ENCODE results near the gene RPP14.

RPP14 gene

DNA sequence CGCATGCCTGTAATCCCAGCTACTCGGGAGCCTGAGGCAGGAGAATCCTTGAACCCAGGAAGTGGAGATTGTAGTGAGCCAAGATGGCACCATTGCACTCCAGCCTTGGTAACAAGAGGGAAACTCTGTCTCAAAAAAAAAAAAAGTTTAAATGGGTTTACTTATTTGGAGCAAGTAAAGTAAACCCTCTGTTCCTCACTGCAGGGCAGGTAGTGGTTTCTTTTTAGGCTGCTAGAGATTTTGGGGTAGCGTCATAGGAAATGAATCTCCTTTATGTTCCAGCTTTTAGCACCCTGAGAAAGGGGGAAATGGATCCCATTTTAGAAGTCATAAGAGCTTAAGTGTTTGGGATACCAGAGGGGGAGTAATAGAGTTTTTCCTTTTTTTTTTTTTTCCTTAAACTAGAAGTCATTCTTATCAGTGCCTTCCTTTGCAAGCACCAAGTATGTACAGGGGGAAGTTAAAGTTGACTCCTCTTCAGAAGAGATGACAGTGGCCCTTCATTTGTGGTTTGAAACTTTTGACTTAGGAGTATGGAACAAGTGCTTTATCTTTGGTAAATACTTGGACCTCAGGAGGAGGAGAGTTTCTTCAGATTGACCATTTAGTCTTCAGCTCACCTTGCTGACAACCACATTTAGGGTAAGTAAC, 34.7 kb downstream of the RPP14 start:
- Histone ChIP-seq H3K4me1 (peaks cover 93% of the 10 kb centered on the region), H4K20me1 (no peaks in the 10 kb centered on the region), H3K4me3 (no peak overlapping the region), H3K27ac (peak overlapping the region; percentile 1; the same call in 1 of the 2 replicates), H3K36me3 (peaks cover 92% of the 10 kb centered on the region), H3K27me3 (no peaks in the 10 kb centered on the region), H3K9ac (no peak overlapping the region), H3K4me2 (peak overlapping the region; percentile 20), H3K9me3 (peaks cover 17% of the 10 kb centered on the region)
- TF ChIP-seq Cebpa-rat (IDR thresholded peaks at IDR 0.05): no peak

DNA sequence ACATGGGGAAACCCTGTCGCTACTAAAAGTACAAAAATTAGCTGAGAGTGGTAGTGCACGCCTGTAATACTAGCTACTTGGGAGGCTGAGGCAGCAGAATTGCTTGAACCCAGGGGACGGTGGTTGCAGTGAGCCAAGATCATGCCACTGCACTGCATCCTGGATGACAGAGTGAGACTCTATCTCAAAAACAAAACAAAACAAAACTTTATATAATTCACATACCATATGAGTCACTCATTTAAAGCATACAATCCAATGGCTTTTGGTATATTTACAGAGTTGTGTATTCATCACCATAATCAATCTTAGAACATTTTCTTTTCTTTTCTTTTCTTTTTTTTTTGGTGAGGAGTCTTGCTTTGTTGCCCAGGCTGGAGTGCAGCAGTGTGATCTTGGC, 35.3 kb downstream of the RPP14 start:
- Histone ChIP-seq H3K4me2 (peak overlapping the region; percentile 20), H3K4me3 (no peak overlapping the region), H3K4me1 (peaks cover 93% of the 10 kb centered on the region), H3K36me3 (peaks cover 94% of the 10 kb centered on the region), H4K20me1 (no peaks in the 10 kb centered on the region), H3K9me3 (peaks cover 17% of the 10 kb centered on the region), H3K27me3 (no peaks in the 10 kb centered on the region), H3K27ac (peak overlapping the region; percentile 10; the same call in 1 of the 2 replicates), H3K9ac (no peak overlapping the region)
- no peak for TF ChIP-seq Cebpa-rat (IDR thresholded peaks at IDR 0.05)

DNA sequence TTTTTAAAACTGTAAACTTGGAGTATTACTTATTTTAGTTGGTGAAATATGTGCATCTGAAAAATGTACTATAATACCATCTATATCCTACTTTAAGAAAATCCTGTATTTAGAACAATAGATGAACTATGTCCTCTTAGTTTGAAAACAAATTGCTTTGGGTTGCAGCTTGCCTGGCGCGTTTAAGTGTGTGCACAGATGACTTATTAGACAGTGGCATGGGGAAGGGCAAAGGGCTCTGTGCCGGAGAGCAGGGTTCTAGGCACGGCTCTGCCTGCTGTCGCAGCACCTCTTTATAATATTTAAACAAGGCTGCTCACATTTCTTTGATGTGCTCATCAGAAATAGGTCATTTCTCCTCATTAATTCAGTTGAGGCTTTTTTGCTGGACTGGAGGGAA, 36.6 kb downstream of the RPP14 start:
- no peak for TF ChIP-seq Cebpa-rat (IDR thresholded peaks at IDR 0.05)
- no peaks in the 10 kb centered on the region for H3K27me3 ChIP-seq
- H3K4me1 ChIP-seq: peaks cover 91% of the 10 kb centered on the region
- peak overlapping the region; percentile 79 for H3K27ac ChIP-seq
- peaks cover 17% of the 10 kb centered on the region for H3K9me3 ChIP-seq
- H3K9ac ChIP-seq: no peak overlapping the region
- peaks cover 81% of the 10 kb centered on the region for H3K36me3 ChIP-seq
- no peaks in the 10 kb centered on the region for H4K20me1 ChIP-seq
- no peak overlapping the region for H3K4me2 ChIP-seq
- H3K4me3 ChIP-seq: no peak overlapping the region

DNA sequence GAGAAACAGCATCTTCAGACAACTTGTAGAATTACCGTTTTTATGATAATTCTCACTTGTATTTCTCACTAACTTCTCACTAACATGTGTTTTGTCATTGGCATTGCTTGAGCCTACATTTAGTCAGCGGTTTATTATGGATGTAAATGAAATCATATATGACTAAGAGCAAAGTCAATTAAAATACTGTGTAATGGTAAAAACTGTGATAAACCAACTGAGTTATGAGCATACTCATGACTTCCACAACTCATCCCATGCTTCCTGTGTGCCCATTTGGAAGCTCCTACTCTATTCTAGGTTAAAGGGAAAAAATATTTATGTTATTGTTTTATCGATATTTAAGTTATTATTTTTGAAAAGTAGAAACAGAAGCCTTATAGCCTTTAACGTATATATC, 39.4 kb downstream of the RPP14 start:
- H3K4me1 ChIP-seq: peaks cover 95% of the 10 kb centered on the region
- no peak overlapping the region for H3K4me3 ChIP-seq
- peak overlapping the region; percentile 79 for H3K27ac ChIP-seq
- peaks cover 17% of the 10 kb centered on the region for H3K9me3 ChIP-seq
- H3K9ac ChIP-seq: no peak overlapping the region
- no peak for TF ChIP-seq Cebpa-rat (IDR thresholded peaks at IDR 0.05)
- H3K4me2 ChIP-seq: peak overlapping the region; percentile 77; the same call in 1 of the 2 replicates
- peaks cover 60% of the 10 kb centered on the region for H3K36me3 ChIP-seq
- no peaks in the 10 kb centered on the region for H3K27me3 ChIP-seq
- no peaks in the 10 kb centered on the region for H4K20me1 ChIP-seq

DNA sequence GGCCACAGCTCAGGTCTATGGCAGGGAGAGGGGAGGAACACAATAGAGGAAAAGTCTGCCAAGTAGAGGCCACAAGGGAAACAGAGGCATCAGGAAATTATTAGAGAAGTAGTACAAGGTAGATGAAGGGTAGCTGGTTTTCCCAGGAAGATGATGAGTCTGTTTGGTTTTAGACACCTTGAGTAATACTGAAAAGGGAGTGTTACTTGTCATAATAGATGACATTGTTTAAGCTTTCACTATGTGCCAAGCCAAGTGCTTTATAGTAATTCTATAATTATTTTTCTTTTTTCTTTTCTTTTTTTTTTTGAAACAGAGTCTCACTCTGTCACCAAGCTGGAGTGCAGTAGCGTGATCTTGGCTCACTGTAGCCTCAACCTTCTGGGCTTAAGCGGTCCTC, 40.3 kb downstream of the RPP14 start:
- Histone ChIP-seq H3K27me3 (no peaks in the 10 kb centered on the region), H3K9ac (peak overlapping the region; percentile 43; the same call in 1 of the 2 replicates), H3K36me3 (peaks cover 51% of the 10 kb centered on the region), H3K27ac (peak overlapping the region; percentile 79), H4K20me1 (no peaks in the 10 kb centered on the region), H3K4me3 (no peak overlapping the region), H3K9me3 (peaks cover 17% of the 10 kb centered on the region), H3K4me2 (peak overlapping the region; percentile 77), H3K4me1 (peaks cover 95% of the 10 kb centered on the region)
- no peak for TF ChIP-seq Cebpa-rat (IDR thresholded peaks at IDR 0.05)

DNA sequence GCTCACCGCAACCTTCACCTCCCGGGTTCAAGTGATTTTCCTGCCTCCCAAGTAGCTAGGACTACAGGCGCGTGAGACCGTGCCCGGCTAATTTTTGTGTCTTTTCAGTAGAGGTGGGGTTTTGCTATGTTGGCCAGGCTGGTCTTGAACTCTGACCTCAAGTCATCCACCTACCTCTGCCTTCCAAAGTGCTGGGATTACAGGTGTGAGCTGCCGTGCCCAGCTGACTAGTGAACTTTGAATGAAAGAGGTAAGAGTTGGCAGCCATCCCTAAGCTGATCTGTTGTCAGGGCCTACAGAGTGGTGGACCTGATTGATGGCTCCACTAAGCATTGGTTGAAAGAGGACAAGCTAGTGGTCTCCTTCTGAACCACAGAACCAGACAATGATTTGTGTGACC, 41.9 kb downstream of the RPP14 start:
- H4K20me1 ChIP-seq: no peaks in the 10 kb centered on the region
- no peaks in the 10 kb centered on the region for H3K27me3 ChIP-seq
- no peak for TF ChIP-seq Cebpa-rat (IDR thresholded peaks at IDR 0.05)
- H3K9me3 ChIP-seq: peaks cover 14% of the 10 kb centered on the region
- peak overlapping the region; percentile 92 for H3K4me2 ChIP-seq
- H3K4me1 ChIP-seq: peaks cover 96% of the 10 kb centered on the region
- peaks cover 35% of the 10 kb centered on the region for H3K36me3 ChIP-seq
- H3K9ac ChIP-seq: peak overlapping the region; percentile 52; the same call in 1 of the 2 replicates
- H3K27ac ChIP-seq: peak overlapping the region; percentile 97
- H3K4me3 ChIP-seq: no peak overlapping the region

DNA sequence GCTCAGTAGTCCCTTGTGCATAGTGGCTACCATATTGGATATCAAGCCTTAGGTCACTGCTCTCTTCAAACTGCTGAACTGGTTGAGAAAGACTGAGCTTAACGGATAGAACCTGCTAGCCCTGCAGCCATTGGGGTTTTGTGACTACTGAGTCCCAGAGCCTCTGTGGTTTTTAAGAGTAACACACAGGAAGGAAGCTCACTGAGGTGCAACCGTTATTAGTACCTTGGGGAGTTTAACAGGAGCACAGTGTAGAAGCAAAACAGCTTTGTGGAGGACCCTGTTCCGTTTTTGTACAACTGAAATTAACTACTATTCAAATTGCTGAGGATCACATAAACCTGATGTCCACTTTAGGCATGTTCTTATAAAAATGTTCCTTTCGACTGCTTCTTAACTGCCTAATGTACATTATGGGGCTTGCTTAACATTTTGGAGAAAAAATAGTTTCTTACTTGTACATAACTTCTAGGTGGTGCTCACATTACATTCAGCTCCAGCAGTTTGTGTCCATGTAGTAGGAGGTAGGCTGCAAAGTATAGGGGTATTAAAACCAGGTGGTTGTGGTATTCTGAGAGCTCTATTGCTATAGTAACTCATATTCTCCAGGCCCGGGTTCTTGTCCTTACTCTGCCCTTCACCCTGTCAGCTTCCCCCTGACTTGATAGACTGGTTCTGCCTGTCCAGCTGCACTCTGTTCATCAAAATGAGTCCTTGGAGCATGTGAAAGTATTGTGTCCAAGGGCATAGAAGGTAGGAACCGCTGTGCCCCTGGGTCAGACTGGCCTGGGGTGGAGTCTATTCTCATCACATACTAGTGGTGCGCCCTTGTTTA, 44.0 kb downstream of the RPP14 start:
- Histone ChIP-seq H3K9me3 (no peaks in the 10 kb centered on the region), H3K27ac (peak overlapping the region; percentile 97), H3K36me3 (peaks cover 15% of the 10 kb centered on the region), H3K4me2 (peak overlapping the region; percentile 92), H4K20me1 (no peaks in the 10 kb centered on the region), H3K4me1 (peaks cover 96% of the 10 kb centered on the region), H3K4me3 (peak overlapping the region; percentile 56), H3K9ac (peak overlapping the region; percentile 81), H3K27me3 (no peaks in the 10 kb centered on the region)
- no peak for TF ChIP-seq Cebpa-rat (IDR thresholded peaks at IDR 0.05)

DNA sequence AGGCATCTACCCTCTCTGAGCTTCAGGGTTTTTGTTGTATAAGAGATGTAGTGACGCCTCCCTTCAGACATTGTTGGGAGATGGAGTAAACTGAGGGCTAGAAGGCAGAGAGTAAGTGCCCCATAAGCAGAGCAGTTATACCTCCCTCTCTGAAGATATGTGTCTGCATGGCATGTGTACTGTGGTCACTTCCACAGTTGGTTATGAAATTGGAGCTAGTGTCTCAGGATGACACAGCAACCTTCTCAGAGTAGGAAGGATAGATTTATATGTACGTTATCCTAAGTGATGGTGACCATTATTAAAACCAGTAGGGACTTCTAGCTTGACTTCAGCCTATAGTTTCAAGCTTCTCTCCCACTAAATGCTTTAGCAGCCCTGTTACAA, 44.6 kb downstream of the RPP14 start:
- Histone ChIP-seq H3K27ac (peak overlapping the region; percentile 97), H3K27me3 (no peaks in the 10 kb centered on the region), H3K4me2 (peak overlapping the region; percentile 92), H3K9me3 (no peaks in the 10 kb centered on the region), H3K4me3 (peak overlapping the region; percentile 56), H4K20me1 (no peaks in the 10 kb centered on the region), H3K36me3 (peaks cover 13% of the 10 kb centered on the region), H3K9ac (peak overlapping the region; percentile 81), H3K4me1 (peaks cover 96% of the 10 kb centered on the region)
- no peak for TF ChIP-seq Cebpa-rat (IDR thresholded peaks at IDR 0.05)

DNA sequence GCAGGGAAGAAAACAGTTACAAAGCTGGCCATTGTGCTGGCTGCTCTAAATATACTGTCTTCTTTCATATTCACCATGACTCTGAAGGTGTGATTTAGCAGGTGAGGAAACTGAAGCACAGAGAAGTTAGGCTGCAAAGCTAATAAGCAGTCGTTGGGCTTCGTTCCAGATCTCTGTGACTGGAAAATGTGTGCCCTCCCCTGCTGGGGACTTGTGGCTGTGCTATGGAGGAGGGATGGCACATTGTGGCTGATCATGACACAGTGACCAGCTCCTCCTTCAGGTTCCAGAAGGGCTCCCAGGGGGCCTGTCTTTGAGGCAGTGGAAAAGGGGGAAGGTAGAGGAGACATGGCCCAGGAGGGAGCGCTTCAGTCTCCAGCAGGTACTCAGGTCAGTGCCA, 45.9 kb downstream of the RPP14 start:
- Histone ChIP-seq H3K27me3 (no peaks in the 10 kb centered on the region), H3K27ac (peak overlapping the region; percentile 97), H3K4me1 (peaks cover 98% of the 10 kb centered on the region), H4K20me1 (no peaks in the 10 kb centered on the region), H3K9me3 (no peaks in the 10 kb centered on the region), H3K4me2 (peak overlapping the region; percentile 92), H3K36me3 (peaks cover 7% of the 10 kb centered on the region), H3K4me3 (peak overlapping the region; percentile 56; the same call in 1 of the 2 replicates), H3K9ac (peak overlapping the region; percentile 81)
- TF ChIP-seq Cebpa-rat (IDR thresholded peaks at IDR 0.05): no peak

DNA sequence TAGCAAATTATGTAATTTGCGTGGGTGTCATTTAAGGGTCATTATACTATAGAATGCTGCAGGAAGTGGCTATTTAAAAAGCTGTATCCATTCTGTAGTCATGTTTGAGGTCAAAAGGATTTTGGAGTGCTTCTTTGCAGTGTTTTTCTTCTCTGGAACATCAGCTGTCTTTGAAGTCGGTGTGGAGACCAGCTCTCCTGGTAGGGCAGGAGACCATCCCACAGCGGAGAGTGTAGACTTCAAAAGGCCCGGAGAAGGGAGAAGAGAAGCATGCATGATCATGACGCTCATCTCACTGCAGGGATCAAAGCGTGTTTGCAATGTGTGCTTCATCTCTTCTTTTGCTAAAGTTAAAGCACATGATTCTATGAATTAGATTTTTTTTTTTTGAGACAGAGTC, 46.6 kb downstream of the RPP14 start:
- H3K4me1 ChIP-seq: peaks cover 97% of the 10 kb centered on the region
- TF ChIP-seq Cebpa-rat (IDR thresholded peaks at IDR 0.05): no peak
- H4K20me1 ChIP-seq: no peaks in the 10 kb centered on the region
- H3K36me3 ChIP-seq: peaks cover 14% of the 10 kb centered on the region
- peak overlapping the region; percentile 97 for H3K27ac ChIP-seq
- H3K9me3 ChIP-seq: no peaks in the 10 kb centered on the region
- peak overlapping the region; percentile 56; the same call in 1 of the 2 replicates for H3K4me3 ChIP-seq
- H3K27me3 ChIP-seq: no peaks in the 10 kb centered on the region
- H3K9ac ChIP-seq: peak overlapping the region; percentile 81
- peak overlapping the region; percentile 92 for H3K4me2 ChIP-seq

All from BLaER1 (cell line).